NCI-H2171 (cell line): ENCODE data around the gene ADARB1.

Experiments used
- DNase-seq: peaks from one replicate; lab custom pipeline; 2025; lab: John Stamatoyannopoulos, UW

The ADARB1 gene

GRCh38 chr21:45228171-45228641, 153.8 kb downstream of the ADARB1 start:
- DNase-seq = no peak

DNA sequence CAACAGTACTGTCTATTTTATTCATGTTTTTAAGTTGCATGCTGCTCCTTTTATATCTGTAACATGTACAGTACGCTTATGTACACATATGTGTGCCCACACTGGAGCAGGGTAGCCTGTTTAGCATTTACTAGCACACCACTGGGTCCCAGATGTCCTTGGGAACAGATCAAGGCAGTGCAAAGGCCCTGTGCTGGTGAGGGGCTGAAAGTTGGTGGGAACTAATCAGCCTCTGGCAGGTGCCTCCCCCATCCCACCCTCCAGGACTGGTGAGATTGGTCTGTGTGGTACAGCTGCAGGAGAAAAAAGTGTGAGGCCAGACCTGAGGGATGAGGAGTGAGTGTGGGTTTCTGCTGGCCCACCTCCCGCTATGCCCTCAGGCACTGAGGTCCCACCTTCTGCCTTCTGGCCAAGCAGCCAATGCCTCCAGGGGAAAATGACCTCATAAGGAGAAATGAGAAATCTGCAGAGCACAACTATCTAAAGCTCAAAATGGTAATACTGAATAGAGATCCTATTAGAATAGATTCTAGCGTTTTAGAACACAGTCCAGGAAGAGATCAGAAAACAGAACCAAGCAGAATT, 154.4 kb downstream of the ADARB1 start:
- DNase-seq = no peak

DNA sequence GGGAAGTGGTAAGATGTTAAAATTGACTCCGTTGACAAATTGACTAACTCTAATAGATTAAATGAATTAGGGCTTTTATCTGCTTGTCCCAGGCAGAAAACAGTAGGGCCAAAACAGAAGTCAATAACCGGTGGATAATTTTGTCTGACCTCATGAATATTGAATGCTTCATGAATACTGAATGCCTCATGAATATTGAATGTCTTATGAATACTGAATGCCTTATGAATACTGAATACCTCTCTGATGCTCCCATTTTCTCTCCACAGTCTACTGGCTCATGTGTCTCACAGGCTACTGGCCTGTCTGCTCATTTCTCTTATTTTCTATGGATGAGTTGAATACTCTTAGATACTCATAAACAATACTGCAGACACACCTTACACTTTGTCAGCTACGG, 157.3 kb downstream of the ADARB1 start:
- DNase-seq = no peak

GRCh38 chr21:45234127-45234526, 159.7 kb downstream of the ADARB1 start:
- DNase-seq = no peak

- DNase-seq = no peak
These were observed 160.6 kb downstream of the ADARB1 start for GRCh38 chr21:45234965-45235364.

DNA sequence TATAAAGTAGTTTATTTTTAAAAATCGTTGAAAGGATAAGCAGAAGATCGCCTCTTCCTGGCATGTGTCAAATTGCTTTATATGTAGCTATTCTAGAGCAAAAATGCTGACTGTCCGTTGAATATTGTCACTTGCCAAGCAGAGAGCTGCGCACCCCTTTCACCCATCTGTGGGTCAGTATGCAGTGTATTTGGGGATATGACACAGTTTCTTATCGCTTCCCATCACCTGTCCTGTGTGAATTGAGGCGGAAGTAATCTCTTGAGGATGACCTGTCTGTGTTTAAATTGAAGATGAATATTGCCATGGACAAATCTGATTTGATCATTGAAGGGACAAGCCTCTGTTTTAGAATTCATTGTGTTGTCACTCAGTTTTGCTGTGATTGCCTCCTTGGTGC, 161.1 kb downstream of the ADARB1 start:
- no peak for DNase-seq

DNA sequence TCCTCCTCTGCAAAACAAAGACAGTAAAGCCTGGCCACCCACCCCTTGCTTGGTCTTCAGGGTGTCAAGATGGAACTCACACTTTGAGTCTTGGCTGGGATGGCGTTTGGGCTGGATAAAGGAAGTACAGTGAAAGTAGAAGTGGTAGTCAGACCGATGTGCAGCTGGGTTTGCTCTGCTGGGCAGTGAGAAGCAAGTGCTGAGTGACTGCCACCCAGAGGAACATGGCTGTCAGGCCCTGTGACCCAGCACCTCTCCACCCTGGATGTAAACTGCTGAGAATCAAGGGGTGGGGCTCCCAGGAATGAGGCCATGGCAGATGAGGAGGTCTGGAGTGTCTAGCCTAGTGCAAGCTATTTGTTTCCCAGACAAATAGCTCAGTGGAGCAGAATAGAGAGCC, 162.1 kb downstream of the ADARB1 start:
- DNase-seq = no peak

DNA sequence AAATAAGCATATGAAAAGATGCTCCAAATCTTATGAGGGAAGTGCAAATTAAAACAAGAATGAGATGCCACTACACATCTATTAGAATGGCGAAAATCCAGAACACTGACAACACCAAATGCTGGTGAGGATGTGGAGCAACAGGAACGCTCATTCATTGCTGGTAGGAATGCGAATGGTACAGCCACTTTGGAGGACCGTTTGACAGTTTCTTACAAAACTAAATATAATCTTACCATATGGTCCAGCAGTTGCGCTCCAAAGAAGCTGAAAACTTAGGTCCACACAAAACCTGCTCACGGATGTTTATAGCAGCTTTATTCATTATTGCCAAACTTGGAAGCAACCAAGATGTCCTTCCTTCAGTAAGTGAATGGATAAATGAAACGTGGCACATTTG, 163.0 kb downstream of the ADARB1 start:
- no peak for DNase-seq

- DNase-seq = no peak
These were observed 167.0 kb downstream of the ADARB1 start for GRCh38 chr21:45241357-45241756.

GRCh38 chr21:45243603-45244002, 169.2 kb downstream of the ADARB1 start:
- DNase-seq = no peak

DNA sequence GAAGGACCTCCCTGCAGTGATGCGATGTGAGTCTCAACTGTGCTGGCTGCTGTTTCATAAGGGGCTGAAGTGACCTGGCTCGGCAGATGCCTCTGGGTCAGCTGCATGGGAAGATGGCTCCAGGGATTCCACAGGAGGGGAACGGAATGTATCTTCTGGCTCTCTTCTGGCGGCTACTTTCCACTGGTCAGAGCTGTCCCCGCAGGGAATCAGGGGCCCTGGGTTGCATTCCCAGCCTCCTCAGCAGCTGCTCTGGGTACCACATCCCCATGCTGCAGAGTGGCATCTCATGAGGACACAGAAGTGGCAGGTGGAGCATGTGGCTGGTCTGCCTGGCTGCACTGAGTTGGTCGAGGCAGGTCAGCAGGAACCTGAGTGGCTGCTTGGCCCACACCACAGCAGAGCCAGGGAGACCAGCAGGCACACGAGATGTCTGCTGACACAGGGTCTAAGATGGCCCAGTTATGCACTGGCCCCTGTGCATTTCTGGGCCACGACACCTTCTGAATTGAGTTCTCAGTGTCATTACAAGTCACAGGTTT, 170.5 kb downstream of the ADARB1 start:
- no peak for DNase-seq

GRCh38 chr21:45246386-45247320, 172.3 kb downstream of the ADARB1 start:
- no peak for DNase-seq

- DNase-seq = peak; percentile 66
These were observed 174.0 kb downstream of the ADARB1 start for GRCh38 chr21:45248301-45248892.

GRCh38 chr21:45248893-45249381, 174.6 kb downstream of the ADARB1 start:
- DNase-seq = peak; percentile 36

GRCh38 chr21:45249626-45250025, 175.2 kb downstream of the ADARB1 start:
- no peak for DNase-seq

GRCh38 chr21:45250272-45250671, 175.9 kb downstream of the ADARB1 start:
- DNase-seq = no peak

DNA sequence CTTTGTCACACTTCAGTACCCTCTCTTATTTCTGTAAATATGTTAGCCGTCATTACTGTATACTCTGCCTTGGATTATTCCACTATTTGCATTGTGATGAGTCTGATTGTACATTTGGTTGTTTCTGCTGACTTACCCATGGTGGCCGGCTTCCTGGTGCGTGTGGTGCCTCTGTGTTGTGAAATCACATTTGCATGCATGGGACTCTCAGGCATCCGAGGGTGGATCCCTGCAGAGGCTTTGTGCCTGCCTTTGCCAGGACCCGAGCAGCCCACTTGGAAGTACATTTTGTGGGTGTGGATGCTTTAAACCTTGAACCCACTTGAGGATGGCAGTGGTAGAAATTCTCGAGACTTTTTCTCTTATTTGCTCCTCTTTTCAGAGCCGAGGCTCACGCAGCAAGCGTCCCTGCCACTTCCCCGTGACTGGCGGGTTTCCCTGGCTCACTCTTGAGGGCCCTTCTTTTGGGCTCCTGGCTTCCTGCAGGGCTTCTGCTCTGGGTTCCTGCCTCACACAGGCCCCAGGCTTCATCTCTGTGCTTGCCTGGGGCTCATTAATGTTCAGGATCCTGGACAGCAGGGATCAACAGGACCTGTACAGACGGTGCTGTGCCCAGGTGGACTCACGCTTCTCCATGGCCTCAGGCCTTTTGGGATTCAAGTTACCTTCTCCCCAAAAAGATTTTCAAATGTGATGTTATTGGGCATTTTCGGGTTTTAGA, 176.7 kb downstream of the ADARB1 start:
- DNase-seq = no peak

DNA sequence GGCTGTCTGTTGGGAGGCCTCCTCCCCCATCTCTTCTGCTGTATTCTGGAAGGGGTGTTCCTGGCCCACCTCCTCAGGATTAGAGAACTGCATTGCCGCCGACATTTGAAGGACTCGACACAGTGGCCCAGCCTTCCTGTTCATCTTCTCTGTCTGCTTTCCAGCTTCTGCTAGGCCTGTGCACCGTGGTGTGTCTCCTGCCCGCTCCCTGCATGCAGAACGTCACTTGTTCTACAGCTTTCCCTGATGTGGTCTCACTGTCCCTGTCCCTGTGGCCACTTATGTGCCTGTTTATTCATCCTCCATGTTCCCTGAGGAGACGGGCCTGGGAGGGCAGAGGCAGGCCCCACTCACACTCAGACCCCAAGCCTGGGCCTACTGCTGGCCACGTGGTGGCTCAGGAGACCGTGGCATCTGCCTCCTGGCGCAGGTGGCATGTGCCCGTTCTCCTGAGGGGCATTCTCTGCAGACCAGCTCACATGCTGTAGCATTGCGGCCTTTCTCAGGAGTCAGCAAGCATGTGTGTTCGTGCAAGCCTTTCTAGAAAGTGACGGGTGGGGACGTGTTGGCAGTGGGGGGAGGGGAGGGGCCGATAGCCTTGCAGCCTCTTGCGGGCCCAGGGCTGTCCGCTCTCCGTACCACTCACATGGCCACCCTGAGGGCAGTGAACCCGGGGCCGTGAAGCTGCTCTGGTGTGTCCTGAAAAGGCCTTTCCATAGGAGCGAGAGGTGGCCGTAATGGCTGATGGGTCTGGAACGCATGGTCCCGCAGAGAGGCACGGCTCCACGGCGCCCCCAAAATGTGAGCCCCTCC, 177.5 kb downstream of the ADARB1 start:
- DNase-seq = no peak

DNA sequence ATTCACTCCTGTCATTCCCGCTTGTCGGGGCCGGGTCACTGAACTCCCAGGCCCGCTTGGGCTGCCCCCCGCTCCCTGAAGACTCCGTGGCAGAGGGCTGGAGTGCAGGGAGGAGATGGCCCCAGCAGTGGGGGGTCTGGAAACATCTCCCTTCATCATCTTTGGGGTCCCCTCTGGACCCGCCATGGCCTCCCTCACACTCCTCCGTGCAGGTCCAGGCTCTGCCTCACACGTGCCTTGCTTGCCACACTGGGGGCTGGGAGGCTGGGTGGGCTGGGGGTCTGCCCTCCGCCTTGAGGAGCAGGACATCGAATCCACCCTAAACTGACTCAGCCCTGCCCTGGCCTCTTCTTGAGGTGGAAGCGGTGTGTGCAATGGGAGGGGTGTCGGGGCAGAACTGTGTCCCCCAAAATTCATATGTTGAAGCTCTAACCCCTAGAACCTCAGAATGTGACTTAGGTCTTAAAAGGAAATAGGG, 178.1 kb downstream of the ADARB1 start:
- DNase-seq = no peak

DNA sequence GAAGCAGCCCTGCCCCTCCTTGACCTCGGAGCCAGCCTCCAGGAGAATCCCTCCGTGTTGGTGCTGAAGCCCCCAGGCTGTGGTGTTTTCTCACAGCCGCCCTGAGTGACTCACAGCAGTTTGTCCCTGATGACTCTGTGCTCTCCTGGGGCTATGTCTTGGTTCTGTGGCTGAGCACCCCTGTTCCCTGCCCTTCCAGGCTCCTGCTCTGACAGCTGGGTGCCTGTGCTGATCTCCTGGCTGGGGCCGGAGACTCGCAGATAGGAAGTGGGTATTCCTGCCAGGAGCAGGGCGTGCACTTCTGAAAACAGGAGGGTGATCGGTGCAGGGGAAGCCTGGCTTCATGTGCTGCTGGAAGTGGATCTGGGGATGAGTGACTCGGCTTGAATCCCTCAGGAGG, 178.8 kb downstream of the ADARB1 start:
- no peak for DNase-seq
